HL-60/S4 treated with phorbol 12-myristate 13-acetate at 8.2 ng/mL for 4 days and 3 days (cell line): Measurements from ENCODE around the gene LIF.

Experiments
- in situ Hi-C: fragments of 300-500 bp; cut with MboI; formaldehyde crosslinking; loops from 2 replicates; pipeline ENCODE4 v1.15.0; 2022; ENCODE audit warnings: low sequenced_read_pairs

The LIF gene

DNA sequence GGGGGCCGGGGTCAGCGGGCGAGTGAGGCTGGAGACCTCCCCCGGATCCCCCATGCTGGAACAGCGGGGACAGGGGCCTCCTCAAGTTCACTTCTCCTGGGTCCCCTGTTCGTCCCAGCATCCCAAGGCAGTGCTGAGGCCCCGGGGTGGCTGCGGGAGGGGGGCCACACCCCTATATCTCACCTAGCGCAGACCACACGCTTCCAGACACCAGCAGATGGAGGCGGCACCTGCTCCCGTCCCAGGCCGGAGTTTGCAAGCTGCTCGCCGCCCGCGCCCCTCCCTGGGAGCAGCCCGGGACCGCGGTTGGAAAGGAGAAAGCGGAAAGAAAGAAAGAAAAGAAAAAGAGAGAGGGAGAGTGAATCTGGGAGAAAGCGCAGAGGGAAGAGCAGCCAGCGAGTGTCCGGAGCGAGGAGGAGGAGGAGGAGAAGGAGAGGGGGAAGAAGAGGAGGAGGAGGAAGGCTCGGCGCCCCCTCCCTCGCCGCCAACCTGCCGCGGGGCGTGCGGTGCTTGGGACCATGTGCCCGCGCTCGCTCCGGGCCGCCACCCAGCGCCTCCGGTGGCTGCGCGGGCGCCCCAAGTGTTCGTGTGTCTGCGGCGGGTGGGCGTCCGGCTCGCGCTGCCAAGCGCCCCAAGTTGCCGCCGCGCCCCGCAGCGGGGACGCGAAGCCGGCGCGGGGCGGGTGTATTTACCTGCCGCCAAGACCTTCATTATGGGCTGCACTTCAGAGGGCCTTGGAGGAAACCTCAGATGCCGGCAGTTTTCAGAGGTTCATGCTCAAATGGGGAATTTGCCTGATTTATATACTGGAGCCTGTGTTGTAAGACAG lies at the start of gene LIF:
TSS of gene LIF (minus strand) at position 775 of the 829 bp plus-strand sequence. CDS start at position 711, 64 bp downstream.
- in situ Hi-C loops: no loop called here

DNA sequence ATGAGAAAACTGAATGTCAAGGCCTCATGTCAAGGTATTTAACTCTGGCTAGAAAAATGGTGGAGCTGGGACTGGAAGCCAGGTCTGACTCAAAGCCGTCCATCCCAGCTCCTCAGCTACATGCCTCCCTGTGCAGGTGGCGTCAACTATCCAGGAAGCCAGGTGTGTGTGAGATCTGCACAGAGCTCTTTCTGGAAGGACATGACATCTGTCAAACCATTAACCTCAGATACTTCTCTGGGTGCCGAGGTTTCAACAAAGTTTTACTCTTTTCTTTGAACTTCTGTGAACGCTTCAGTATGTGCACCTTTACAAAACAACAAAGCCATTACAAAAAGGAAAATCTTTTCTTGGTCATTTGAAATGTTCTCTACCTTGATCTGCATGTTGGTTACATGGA lies 49.8 kb upstream of the LIF start:
- in situ Hi-C loops: no loop called here

DNA sequence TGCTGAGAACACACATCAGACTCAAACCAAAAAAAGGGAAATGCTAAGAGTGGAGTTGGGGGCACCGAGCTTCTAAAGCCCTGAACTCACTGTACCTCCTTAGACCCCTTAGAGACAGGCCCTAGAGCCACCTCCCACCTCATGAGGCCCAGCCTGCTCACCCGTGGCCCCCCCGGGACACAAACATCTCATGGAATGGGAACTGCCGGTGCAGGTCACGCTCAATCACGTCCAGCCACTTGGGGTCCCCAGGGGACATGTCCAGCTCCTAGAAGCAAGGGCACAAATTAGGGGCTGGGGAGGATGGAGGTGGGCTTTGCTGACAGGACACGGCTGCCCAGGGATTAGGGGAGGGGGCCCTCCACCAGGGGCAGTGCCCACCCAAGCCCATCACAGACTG lies 49.0 kb upstream of the LIF start:
- in situ Hi-C loops: no loop called here

DNA sequence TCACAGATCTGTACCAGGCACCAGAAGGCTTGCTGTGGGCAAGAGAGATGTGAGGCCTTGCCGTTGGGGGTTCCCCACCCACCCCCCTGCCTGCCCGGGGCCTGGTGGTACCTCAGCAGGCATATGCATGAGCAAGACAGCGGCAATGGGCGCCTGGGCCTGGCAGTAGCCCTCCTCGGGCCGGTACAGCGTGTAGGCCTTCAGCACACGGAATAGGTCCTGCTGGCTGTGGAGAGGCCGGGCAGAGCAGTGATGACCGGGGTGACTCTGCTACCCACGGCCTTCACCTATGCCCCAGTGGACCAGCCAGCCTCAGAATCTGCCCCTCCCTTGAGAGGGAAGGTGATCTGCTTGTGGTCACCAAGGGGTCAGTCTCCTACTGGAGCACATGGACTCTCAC lies 48.3 kb upstream of the LIF start:
- in situ Hi-C loops: no loop called here

DNA sequence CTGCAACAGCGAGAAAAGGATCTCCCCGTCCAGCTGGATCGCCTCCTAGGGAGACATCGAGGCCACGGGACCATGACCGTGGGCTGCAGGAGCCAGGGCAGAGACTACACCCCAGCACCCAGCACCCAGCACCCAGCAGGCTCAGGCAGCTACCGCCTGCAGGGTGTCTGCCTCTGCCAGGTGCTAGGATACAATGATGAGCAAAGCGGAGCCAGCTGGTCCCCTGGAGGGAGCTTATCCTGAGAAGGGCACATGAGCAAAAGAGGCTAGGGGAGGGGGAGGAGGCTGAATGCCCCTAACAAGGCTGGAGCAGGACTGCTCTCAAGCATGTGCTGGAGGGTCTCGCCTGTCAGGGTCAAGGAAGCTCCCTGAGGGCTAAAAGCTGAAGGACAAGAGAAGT lies 47.5 kb upstream of the LIF start:
- in situ Hi-C loops: no loop called here

DNA sequence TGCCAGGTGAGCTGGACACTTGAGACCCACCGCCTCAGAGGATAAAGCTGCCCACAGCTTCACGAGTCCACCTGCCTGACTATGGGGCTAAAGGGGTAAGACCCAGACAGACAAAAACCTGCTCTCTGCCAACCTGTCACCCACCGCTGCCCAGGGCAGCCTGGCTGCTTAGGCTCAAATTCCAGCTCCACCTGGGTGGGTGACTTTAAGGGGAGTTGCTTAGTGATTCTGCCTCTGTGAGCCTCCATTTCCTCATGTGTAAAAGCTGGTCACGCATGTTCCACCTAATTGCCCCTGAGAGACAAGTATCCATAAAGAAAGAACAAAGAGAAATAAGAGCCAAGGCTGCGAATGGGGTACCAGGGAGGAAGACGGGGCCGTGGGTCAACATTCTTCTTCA lies 46.5 kb upstream of the LIF start:
- in situ Hi-C loops: no loop called here

DNA sequence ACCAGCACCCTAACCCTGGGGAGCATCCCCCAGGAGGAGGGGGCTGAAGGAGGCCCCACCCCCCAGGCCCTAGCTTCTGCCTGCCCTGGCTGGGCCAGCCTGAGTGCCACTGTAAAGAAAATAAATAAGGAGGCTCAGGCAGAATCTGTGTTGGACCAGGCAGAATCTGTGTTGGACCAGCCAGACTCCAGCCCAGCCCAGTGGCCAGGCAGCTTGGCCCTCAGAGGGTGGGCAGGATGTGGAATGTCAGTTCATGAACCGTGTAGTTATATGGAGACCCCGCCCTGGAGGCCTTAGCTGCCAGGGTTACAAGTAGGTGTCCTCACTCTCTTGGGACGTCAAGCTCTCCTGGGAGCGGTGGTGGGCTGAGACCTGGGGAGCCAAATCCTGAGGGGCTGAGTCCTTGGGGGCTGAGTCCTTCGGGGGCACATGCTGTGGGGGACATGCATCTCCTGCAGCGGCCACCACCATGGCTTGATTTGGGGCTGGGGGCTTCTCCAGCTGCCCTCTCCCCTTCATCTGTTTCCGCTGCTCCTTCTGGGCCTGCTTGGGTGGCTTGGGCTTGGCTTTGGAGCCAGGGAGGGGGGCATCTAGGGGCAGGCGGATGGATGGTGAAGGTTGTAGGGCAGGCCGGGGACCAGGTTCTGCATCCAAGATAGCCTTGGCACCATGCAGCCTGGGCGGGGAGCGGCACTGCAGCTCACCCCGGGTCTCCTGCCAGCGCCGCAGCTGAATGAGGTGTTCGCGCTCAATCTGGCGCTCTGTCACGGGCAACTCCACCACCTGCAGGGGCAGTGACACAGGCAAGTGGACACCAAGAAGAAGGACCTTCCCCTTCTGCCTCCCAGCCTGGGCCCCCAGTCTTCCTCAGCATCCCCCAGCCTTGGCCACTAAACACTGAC lies 45.8 kb upstream of the LIF start:
- in situ Hi-C loops: no loop called here

DNA sequence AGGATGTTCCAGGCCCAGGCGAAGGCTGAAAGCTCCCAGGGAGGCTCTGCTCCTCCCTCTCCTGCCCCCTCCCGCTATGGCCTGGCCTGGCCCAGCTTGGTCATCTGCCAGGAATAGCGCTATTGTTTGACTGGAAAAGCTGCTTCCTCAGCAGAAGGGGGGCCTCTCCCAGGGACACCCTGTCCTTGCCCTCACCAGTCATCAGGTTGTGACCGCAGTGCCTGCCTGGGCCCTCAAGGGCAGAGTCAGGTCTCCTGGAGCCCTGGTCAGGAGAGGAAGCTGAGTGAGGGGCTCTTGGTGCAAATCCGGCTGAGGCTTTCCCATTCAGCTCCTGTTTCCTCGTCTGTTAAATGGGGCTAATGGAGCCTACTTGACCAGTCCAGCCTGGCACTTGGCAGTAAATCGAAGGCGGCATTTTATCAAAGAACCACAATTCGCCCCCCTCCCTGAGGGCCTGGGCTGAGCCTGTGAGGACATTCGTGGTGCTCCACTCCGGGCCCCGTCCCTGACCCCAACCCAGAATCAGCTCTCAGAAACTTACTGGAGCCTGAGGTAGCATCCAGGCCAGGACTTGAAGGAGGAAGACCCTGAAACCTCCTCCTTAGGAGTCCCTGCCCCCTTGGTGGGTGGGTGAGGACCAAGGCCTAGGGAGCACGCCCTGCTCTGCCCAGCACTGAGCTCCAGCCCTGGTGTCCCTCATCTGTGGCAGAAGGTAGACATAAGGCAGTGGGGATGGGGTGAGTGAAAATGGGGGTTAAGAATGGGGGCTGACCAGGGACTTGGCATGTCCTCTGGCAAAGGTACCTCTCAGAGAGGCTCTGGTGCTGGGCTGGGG lies 44.7 kb upstream of the LIF start:
- in situ Hi-C loops: no loop called here

DNA sequence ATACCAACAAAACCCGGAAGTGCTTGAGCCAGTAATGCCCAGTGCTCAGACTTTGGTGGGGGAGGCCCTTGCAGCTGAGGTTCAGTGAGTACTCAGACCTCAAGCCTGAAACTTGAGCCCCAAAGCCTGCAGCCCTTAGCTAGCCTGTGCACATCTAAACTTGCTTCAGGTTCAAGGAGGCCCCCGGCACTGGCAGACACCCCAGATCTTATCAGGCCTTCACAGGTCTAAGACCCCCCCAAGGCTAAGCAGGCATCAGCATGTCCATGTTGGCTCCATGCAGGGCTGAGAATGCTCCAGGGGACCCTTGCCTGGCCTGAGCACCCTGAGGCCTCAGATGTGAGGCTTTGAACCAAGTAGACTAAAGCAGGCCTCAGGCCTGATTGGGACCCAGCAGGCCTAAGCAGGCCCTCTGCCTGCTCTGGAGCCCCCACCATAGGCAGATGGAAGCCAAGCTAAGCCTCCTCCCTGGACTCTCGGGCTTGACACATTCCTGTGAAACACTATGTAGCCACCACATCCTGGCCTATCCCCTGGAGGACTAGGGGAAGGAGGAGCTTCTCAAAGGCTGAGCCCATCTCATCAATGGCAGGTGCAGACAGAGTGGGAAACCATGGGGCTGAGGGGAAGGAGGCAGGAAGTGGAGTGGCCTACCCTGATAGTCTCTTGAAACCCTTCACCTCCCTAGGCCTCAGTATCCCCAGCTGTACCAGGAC lies 43.9 kb upstream of the LIF start:
- in situ Hi-C loops: no loop called here

DNA sequence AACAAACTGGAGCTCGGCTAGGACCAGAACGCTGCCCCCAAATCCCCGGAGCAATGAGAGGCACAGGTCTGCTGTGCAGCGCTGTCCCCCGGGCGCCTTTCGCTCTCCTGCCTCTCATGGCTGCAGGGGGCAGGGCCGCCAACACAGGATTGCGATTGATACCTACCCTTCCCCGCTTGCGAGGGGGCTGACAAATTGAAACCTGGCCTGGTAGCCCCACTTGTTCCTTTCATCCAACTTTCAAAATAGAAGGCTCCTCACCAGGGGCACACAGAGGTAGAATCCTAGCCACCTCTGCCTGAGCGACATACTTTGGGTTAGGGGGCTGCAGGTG lies 43.4 kb upstream of the LIF start:
- in situ Hi-C loops: no loop called here

DNA sequence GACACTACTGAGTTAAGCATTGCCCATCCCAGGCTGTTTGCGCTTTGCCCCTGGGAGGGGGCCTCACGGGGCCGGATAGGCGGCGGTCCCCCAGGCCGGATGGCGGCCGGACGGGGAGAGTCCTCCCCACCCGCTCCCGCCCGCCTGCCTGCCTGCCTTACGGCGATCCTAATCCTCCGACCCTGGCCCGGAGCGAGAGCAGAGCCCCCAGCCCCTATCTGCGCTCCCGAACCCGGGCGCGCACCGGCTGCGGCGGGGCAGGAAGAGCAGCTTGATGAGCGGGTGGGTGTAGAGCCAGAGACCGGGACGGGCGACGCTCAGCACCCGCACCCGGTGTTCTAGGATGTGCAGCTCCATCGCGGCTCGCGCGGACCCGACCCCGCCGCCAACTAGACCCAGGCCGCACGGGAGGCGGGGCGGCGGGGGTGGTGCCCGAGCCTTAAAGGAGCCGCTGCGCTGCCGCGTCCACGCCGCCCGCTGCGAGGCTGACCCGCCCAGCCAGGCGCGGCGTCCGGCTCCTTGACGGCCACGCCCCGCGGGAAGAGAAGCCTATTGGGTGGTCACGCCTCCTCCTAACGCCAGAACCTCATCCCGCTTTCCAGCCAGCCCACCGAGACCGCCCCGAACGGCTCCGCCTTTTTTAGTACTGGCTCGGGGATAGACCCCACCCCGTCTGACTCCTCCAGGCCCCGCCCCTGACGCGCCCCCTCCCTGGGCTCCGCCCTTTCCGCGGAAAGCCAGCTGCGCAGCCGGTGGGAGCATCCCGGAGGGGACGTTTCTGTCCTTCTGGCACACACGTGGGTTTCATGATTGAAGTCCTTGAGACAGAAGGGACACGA lies 42.8 kb upstream of the LIF start, which contains the start of gene CASTOR1:
TSS of gene CASTOR1 (minus strand) at position 365 of the 839 bp plus-strand sequence. CDS start at position 357, 8 bp downstream.
- in situ Hi-C loops: no loop called here

DNA sequence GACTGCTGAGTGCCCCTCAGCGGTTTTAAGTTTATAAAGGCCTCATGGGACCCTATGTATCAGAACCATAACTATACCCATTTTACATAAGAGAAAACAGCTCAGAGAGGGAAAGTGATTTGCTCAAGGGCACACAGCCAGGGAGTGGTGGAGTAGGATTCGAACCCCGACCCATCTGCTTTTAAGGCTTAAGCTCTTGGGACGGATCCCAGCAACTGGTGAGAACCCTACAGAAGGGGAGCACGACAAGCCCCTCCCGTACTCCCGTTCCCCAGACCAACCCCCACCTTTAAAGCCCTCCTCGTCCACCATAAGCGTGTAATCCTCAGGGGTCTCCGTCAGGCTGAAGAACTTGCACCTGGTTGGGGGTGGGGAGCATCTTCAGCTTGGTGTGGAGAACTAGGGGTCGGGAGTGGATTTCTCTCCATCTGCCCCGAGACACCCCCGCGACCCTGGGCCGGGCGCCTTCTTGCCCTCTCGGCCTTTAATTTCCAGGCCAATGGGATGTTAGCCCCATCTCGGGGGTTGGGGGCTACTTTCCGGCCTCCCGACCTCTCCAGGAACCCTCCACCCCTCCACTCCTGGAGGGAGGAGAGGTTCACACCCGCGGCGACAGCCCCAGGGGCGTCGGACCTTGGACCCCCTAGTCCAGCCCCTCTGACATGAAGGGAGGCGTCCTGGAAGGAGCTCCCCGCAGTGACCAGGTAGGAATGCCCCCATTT lies 42.0 kb upstream of the LIF start:
- in situ Hi-C loops: no loop called here

DNA sequence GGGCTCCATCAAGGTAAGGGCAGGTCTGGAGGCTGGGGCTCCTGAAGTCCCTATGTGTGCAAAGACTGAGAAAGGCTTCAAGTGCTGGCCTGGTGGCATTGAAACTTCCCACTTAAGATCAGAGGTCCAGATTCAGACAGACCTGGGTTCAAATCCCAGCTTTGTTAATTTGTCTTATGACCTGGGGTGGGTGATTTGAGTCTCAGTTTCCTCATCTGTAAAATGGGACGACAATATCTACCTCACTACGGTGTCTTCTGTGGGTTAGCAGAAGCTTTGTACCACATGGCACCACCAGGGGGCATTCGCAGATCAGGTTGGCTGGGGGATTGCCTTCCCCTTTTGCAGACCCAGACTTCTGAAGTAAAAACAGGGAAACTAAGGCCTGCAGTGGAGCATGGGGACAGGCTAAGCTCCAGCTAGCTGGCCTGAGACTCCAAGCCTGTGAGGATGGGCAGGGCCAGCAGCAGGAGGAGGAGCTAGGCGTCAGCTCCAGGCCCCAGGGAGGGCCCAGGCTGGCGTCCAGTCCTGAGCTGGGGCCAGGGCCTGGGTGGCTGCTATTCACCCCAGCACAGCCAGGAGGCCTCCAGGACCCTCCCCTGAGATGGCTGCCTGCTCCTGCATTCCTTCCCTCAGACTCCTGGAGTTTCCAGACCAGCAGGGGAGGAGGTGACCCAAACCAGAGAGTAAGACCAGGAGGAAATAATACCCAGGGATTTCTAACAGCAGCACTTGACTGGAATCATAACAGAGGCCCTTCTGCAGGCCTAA lies 41.3 kb upstream of the LIF start:
- in situ Hi-C loops: no loop called here

DNA sequence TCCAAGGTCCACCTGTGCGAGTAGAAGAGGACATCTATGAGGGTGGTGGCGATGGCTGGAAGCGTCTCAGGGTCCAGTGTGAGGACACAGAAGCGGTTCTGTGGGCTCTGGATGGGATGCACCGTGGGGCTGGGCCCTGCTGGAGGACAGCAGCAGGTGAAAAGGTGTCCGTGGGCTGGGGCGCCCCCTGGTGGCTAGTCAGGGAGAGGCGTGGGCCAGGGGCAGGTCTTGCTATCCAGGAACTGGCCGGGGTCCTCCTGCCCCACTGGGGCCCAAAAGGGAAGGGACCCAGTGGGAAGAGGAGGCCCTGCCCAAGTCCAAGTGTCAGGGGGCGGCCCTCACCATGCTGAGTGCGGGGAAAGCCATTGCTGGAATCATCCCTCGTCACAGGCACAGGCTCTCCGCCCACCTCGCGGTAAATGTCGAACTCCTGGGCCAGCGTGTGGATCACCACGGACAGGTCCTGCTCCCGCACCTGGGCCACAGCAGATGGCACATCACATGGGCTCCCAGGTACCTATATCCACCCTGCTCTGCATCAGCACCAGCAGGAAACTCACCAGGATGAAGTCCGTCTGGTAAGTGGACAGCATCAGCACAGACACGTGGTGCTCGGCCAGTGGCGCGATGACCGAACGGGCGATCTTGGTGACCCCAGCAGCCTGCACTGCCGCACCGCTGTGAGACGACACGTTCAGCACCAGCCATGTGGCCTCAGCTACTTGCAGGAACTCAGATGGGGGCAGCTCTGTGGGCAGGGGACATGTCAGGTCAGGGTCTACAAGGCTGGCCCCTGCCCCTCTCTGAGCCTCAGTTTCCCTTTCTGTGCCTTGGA lies 40.5 kb upstream of the LIF start:
- in situ Hi-C loops: no loop called here

DNA sequence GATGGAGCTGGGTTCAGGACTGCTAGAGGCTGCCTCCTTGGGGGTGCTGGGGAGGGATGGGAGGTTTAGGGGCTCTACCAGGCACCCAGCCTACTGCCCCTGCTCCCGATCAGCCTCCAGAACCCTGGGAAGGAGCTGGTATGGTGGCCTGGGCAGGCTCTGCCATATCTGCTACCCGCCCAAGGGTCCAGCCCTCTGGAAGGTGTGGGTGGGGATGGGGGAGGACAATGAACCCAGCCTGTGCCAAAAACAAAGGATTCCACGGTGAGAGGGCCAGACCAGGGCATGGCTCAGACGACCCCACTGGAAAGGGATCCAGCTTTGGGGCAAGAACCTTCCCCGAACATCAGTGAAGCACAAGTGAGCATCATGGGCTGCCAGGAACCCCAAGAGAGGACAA lies 39.8 kb upstream of the LIF start:
- in situ Hi-C loops: no loop called here

DNA sequence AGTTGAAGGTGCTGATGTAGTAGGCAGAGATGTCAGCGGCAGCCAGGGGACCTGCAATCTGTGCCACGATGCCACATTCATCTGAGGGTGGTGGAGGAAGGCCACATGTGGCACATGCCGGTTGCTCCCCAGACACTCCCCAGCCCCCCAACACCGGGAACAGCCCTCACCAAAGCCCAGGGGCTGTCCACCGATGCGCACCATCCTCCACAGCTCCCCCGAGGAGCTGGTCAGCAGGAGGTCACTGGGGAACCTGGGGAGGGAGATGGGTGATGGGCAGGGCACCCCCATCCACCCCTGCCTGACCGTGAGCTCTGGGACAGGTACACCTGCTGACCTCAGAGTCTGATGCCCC lies 39.3 kb upstream of the LIF start:
- in situ Hi-C loops: no loop called here

DNA sequence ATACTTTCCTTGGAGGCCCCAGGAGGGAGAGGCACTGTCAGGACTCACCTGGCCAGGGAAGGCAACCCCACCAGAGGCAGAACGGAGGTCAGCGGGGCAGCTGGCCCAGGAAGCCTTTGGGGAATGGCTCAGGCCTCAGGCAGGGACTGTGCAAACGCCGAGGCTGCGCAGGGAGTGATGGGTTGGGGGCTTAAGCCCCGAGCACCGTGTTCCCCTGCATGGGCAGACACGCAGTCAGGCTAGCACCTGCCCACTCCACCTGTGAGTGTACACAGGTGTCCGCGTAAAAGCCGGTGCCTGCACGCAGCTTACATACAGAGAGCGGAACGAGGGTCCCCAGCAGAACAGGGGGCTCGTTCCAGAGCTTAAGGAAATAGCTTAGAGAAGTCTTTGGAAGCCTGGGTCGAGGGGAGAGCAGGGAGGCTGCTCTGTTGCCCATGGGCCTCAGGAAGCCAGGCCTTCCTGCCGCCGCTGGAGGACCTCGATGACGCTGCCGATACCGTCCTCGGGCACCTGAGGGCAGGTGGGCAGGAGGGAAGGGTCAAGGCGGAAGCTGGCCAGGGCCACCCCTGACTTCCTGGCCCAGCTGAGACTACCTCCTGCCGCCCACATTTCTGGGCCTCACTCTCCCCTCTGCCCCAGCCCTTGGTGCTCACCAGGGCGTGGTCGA lies 38.8 kb upstream of the LIF start:
- in situ Hi-C loops: no loop called here
